Activated CD8-positive, alpha-beta T cell treated with anti-CD3 and anti-CD28 coated beads for 36 hours (primary cell): ENCODE results near the gene TRABD2A. TPM values are rescaled to one million over a fixed set of nuclear protein-coding genes. Genes with fewer than 3 reads are reported as not detected.
A peak's percentile ranks its signal among the peaks of the same experiment; 100 is the strongest.

Source experiments
- ATAC-seq: fragments of 200-7000 bp; cut with Tn5 transposase; one replicate; pipeline ENCODE4 v1.10.0; 2021; ENCODE audit warnings: mild to moderate bottlenecking, moderate library complexity
- CTCF ChIA-PET: fragments of 350-600 bp; sonication (Branson Sonifier 250); formaldehyde crosslinking; loops from one replicate; lab custom pipeline; 2021; ENCODE audit warnings: antibody characterized with exemption; lab: Charles Lee
- POLR2A ChIA-PET: fragments of 350-600 bp; sonication (Branson Sonifier 250); formaldehyde crosslinking; loops from one replicate; lab custom pipeline; 2021; ENCODE audit warnings: antibody characterized with exemption; lab: Charles Lee
- DNase-seq: peaks from one replicate; pipeline ENCODE4 v3.0.0-alpha.2; 2020
- H3K27ac Mint-ChIP-seq: one replicate; pipeline ENCODE4 v1.8.0; 2021; ENCODE audit warnings: mild to moderate bottlenecking, mixed read lengths
- H3K27me3 Mint-ChIP-seq: one replicate; pipeline ENCODE4 v1.8.0; 2021; ENCODE audit warnings: mixed read lengths
- H3K36me3 Mint-ChIP-seq: one replicate; pipeline ENCODE4 v1.8.0; 2021; ENCODE audit warnings: low read depth, mixed read lengths
- H3K4me1 Mint-ChIP-seq: one replicate; pipeline ENCODE4 v1.8.0; 2021; ENCODE audit warnings: low read depth, mixed read lengths
- H3K4me3 Mint-ChIP-seq: one replicate; pipeline ENCODE4 v1.8.0; 2021; ENCODE audit warnings: mild to moderate bottlenecking, moderate library complexity, mixed read lengths
- H3K9me3 Mint-ChIP-seq: one replicate; pipeline ENCODE4 v1.8.0; 2021; ENCODE audit warnings: mixed read lengths
- intact Hi-C: fragments of 100-400 bp; cut with micrococcal nuclease; formaldehyde crosslinking; loops from one replicate; pipeline ENCODE4 v1.10.0; 2022
- total RNA-seq, 2 experiments: library from RNA; stranded (reverse); gene quantifications; one replicate each; pipeline ENCODE4 v1.2.3, GENCODE V29; 2021
- TF ChIP-seq, protein P1 (sequence below): fragments of 200-600 bp; IDR thresholded peaks from one replicate; pipeline ENCODE4 v1.8.0; 2022; ENCODE audit warnings: antibody characterized with exemption, mild to moderate bottlenecking

Gene TRABD2A
- total RNA-seq, 2 experiments from 2014 or later: 56.3 to 56.4 TPM

- H3K36me3 Mint-ChIP-seq: no peaks in the 10 kb centered on the region
- H3K27me3 Mint-ChIP-seq: no peaks in the 10 kb centered on the region
- TF ChIP-seq, protein P1, sequence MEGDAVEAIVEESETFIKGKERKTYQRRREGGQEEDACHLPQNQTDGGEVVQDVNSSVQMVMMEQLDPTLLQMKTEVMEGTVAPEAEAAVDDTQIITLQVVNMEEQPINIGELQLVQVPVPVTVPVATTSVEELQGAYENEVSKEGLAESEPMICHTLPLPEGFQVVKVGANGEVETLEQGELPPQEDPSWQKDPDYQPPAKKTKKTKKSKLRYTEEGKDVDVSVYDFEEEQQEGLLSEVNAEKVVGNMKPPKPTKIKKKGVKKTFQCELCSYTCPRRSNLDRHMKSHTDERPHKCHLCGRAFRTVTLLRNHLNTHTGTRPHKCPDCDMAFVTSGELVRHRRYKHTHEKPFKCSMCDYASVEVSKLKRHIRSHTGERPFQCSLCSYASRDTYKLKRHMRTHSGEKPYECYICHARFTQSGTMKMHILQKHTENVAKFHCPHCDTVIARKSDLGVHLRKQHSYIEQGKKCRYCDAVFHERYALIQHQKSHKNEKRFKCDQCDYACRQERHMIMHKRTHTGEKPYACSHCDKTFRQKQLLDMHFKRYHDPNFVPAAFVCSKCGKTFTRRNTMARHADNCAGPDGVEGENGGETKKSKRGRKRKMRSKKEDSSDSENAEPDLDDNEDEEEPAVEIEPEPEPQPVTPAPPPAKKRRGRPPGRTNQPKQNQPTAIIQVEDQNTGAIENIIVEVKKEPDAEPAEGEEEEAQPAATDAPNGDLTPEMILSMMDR: no peak
- ATAC-seq (no peak), DNase-seq (no peak)
- peaks cover 1% of the 10 kb centered on the region for H3K9me3 Mint-ChIP-seq
- H3K27ac Mint-ChIP-seq: peak overlapping the region; percentile 99
- ChIA-PET CTCF (interaction anchor here (2.1 to 4.6 kb wide), 2 partner anchors 17 to 26 kb away, joined by 11 to 35 read pairs; no protein-coding TSS in a partner anchor), POLR2A (interaction anchor here (0.8 to 2.3 kb wide), 3 partner anchors 10 to 44 kb away, joined by 4 to 9 read pairs (median 9); partner anchors contain the start of gene TRABD2A)
- H3K4me3 Mint-ChIP-seq: no peak overlapping the region
- H3K4me1 Mint-ChIP-seq: peaks cover 66% of the 10 kb centered on the region
- intact Hi-C loops: loop anchor here (5.0 kb wide), 1 partner anchor 38 kb away; no protein-coding TSS in a partner anchor
Observed at GRCh38 chr2:84899304-84900204, 18.7 kb upstream of the TRABD2A start.

DNA sequence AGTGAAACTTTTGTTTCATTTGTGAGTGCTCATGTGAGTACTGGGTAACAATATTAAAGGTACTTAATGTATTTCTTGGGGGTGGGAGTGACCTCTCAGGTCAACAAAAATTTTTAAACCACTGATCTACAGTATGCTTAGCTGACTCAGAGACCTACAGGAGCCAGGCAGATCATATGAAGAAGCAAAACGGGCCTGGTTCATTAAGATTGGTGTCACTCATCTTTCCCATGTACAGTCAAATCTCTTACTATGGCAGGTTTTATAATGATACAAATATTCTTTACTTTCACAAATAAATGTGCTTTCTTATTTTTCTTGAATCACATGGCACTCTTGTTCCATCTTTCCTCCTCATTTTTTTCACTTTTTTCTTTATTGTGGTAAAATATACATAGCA, 16.9 kb upstream of the TRABD2A start:
- no peak for DNase-seq
- ATAC-seq: peak; percentile 29
- intact Hi-C loops: loop anchor here (5.0 kb wide), 1 partner anchor 40 kb away; no protein-coding TSS in a partner anchor
- no peak overlapping the region for H3K4me3 Mint-ChIP-seq
- H3K9me3 Mint-ChIP-seq: peaks cover 1% of the 10 kb centered on the region
- peak overlapping the region; percentile 99 for H3K27ac Mint-ChIP-seq
- no peaks in the 10 kb centered on the region for H3K36me3 Mint-ChIP-seq
- ChIA-PET POLR2A (interaction anchor here (0.8 to 2.2 kb wide), 5 partner anchors 9 to 27 kb away, joined by 3 to 9 read pairs (median 3); partner anchors contain the start of gene TRABD2A), CTCF (interaction anchor here (1.0 to 4.6 kb wide), 3 partner anchors 8 to 28 kb away, joined by 3 to 35 read pairs (median 11); no protein-coding TSS in a partner anchor)
- H3K27me3 Mint-ChIP-seq: no peaks in the 10 kb centered on the region
- peaks cover 62% of the 10 kb centered on the region for H3K4me1 Mint-ChIP-seq
- TF ChIP-seq, protein P1: no peak

DNA sequence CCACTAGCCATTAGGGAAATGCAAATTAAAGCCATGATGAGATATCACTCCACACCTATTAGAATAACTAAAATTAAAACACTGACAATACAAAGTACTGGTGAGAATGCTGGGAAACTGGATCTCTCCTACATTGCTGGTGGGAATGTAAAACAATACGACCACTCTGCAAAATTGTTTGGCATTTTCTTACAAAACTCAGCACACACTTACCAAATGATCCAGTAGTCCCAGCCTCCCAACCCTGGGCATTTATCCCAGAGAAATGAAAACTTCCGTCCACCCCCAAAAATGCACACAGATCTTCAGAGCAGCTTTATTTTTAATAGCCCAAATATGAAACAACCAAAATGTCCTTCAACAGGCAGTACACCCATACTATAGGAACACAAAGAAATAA, 15.7 kb upstream of the TRABD2A start:
- H3K36me3 Mint-ChIP-seq: no peaks in the 10 kb centered on the region
- peaks cover under 1% of the 10 kb centered on the region for H3K9me3 Mint-ChIP-seq
- H3K4me1 Mint-ChIP-seq: peaks cover 53% of the 10 kb centered on the region
- no peaks in the 10 kb centered on the region for H3K27me3 Mint-ChIP-seq
- peak overlapping the region; percentile 8 for H3K27ac Mint-ChIP-seq
- DNase-seq: no peak
- H3K4me3 Mint-ChIP-seq: no peak overlapping the region
- intact Hi-C loops: loop anchor here (5.0 kb wide), 1 partner anchor 41 kb away; no protein-coding TSS in a partner anchor
- no peak for ATAC-seq
- POLR2A ChIA-PET: no interaction called here
- TF ChIP-seq, protein P1: no peak
- CTCF ChIA-PET: no interaction called here

DNA sequence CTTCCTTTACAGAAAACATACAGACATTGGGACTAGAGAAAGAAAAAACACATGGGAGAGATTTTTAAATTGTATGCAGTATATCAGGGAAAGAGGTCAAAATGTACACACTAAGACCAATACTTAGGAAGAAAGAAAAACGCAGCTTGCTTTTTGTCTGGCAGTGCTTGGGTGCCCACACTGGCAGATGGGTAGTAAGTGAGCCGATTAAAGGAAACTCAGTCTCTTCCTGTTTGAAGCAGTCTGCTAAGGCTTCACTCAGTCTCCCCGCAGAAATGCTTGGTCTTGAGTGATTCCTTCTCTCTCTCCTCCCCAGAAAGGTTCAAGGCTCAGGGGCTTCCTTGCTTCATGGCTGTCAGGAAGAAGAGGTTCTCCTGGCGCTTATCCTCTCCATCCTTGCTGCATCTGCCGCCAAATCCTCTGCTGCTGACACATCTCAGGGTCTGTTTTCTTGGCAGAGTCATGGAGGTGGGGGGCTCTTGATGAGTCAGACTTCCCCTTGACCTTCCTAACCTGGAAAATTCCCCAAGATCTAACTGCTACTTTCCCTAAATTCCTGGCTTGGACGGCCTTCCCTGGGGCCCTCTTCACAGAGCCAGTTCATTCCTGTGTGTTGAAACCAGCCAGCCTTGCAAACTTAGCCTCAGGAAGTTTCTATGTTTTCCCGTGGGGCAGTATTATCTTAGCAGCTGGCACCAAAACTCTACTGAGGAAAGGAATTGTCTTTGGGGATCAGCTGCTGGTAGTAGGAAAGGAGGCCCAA, 14.1 kb upstream of the TRABD2A start:
- intact Hi-C loops: loop anchor here (5.0 kb wide), 1 partner anchor 42 kb away; no protein-coding TSS in a partner anchor
- POLR2A ChIA-PET: interaction anchor here (0.9 to 2.8 kb wide), 7 partner anchors 9 to 115 kb away, joined by 3 to 23 read pairs (median 4); partner anchors contain the start of genes TMSB10 and TRABD2A
- CTCF ChIA-PET: interaction anchor here (1.0 to 3.0 kb wide), 3 partner anchors 9 to 31 kb away, joined by 3 to 17 read pairs (median 5); no protein-coding TSS in a partner anchor
- peak overlapping the region; percentile 77 for H3K27ac Mint-ChIP-seq
- TF ChIP-seq, protein P1: no peak
- H3K4me1 Mint-ChIP-seq: peaks cover 57% of the 10 kb centered on the region
- peak; percentile 22 for ATAC-seq
- DNase-seq: peak; percentile 40
- H3K27me3 Mint-ChIP-seq: no peaks in the 10 kb centered on the region
- H3K4me3 Mint-ChIP-seq: peak overlapping the region; percentile 27
- no peaks in the 10 kb centered on the region for H3K36me3 Mint-ChIP-seq
- H3K9me3 Mint-ChIP-seq: no peaks in the 10 kb centered on the region
